HG02973 (cell line): ENCODE data around the gene DNMT1.
A peak's percentile ranks its signal among the peaks of the same experiment; 100 is the strongest.
"Not testable (repeated sequence)": the region's sequence is repeated elsewhere in the genome, so short reads cannot be mapped to it uniquely, and the experiment has no call there.

ENCODE experiments used
- ATAC-seq: cut with Tn5 transposase; IDR thresholded peaks from one replicate; pipeline ENCODE4 v1.9.1; 2021; ENCODE audit warnings: moderate library complexity; ENCODE audit not compliant: unreplicated experiment

Gene DNMT1

DNA sequence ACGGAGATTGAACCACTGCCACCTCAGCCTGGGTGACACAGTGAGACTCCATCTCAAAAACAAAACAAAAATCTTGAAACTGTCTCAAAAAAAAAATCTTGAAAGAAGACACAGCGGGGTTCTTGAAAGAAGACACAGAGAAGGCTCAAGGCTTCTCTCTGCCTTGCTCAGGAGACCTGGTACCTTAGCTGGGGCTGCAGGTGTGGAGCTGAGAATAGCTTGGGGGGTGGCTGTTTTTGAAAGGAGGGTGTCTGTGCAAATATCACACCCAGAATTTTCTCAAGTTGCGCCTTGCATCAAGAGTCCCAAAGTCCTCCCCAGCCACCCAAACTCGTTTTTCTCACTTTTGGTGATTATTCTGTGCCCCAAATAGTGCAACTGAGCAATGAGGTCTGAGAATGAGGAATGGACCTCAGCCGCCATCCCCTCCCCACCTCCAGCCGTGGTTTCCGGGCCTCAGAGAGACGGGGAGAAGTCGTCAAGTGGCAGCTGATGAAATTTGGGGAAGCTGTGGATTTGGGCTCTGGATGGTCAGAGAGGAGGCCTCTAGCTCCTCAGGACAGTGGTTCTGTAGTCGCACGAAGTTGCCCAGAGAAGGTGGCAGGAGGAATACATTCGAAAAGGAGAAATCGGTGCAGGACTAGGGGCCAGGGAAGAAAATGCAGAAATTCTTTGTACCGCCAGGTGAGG is 27.6 kb upstream of the DNMT1 start:
- ATAC-seq, result no peak

DNA sequence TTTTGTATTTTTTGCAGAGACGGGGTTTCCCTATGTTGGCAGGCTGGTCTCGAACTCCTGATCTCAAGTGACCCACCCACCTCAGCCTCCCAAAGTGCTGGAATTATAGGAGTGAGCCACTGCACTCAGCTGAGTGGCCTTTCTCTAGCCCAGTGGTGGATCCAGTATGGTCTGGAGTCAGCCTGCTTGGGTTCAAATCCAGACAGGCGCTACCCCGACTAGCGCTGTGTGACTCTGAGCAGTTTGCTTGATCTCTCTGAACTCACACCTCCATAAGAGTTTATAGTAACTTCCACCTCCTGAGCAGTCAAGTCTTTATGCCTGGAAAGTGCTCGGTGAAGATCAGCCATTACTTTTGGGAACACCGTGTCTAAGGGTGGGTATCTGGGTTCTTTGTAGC is 25.9 kb upstream of the DNMT1 start:
- ATAC-seq, result no peak

DNA sequence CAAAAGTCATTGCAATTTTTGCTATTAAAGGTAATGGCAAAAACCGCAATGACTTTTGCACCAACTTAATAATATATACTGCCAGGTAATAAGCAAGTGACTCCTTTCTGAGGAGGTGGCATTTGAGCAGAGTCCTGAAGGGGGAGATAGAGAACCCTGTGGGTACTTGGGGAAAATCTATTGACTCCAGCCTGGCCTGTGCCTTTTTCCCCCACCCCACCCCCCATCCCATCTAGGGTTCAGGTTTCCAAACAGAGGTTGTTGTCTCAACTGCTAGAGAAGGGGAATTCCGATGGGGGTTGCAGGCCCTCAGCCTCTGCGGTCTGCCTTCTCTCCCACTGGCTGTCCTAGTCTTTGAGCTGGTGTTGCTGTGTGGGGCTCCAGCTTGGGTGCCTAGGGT is 24.9 kb upstream of the DNMT1 start:
- ATAC-seq, result peak; percentile 51

DNA sequence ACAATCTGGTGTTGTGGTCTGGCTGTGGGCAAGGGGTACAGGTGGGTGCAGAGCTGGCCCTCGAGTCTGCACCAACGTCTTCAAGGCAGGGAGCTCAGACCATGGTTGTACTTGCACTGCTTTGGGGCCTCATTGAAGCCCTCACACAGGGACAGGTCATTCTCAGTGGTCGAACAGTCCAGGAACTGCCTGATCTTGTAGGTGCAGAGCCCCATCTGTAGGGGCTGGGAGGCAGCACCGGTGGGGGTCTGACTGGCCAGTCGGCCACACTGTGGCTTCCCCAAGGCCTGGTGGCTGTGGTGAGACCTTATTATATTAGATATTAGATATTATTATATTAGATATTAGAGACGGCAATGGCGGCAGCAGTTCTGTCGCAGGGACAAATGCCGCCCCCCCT is 22.3 kb upstream of the DNMT1 start:
- ATAC-seq, result no peak

DNA sequence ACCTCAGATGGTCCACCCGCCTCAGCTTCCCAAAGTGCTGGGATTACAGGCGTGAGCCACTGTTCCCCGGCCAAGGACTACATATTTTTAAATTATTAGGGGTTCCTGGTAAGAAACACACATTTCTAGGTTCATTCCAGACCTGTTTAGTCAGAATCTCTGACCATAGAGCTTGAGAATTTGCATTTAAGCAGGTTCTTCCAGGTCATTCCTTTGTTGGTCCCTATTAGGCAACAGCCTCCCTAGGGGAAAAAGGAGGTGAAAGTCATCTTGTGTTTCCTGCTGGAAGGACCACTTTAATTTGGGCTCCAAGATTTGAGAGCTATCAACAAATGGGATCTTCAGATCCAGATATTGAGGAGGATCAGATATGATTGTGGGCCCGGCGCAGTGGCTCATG is 20.0 kb upstream of the DNMT1 start:
- ATAC-seq, result no peak

DNA sequence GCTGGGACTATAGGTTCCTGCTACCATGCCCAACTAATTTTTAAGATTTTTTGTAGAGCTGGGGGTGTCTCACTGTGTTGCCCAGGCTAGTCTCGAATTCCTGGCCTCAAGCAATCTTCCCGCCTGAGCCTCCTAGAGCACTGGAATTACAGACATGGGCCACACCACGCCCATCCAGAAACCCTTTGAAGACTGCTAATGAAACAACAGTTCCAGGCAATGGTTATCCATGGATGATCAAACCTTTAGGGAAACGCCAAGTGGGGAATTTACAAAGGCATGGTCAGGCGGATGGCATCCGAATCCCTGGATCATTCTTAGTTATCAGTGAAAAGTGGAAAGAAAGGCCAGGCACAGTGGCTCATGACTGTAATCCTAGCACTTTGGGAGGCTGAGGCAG is 16.9 kb upstream of the DNMT1 start:
- ATAC-seq, result no peak

DNA sequence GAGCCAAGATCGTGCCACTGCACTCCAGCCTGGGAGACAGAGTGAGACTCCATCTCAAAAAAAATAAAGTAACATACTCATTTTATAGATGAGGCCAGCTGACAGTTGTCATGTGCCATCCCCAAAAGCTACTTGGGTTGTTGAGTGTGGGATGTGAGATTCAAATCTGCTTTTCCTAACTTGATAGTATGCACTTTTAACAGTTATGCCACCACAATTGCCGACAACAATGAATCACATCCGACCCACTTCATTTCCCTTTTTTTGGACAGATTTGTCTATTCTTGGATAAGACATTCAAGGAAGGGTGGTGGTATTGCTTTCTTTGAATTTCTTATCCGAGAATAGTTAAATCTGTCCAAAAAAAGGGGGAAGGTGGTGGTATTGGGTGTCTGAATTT is 16.3 kb upstream of the DNMT1 start:
- no peak for ATAC-seq

DNA sequence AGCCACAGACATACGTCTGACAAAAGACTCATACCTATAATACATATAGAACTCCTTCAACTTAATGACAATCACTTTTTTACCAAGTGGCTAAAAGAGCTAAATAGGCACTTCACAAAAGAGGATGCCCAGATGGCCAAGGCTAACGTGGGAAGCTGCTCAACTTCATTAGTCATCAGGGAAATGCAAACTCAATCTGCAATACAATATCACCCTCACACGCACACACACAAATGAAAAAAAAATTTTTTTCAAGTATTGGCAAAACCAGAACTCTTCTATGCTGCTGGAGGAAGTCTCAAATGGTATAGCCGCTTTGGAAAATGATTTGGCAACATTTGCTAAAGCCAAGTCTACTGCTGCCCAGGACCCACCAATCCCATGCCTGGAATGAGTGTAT is 14.6 kb upstream of the DNMT1 start:
- ATAC-seq, result no peak

DNA sequence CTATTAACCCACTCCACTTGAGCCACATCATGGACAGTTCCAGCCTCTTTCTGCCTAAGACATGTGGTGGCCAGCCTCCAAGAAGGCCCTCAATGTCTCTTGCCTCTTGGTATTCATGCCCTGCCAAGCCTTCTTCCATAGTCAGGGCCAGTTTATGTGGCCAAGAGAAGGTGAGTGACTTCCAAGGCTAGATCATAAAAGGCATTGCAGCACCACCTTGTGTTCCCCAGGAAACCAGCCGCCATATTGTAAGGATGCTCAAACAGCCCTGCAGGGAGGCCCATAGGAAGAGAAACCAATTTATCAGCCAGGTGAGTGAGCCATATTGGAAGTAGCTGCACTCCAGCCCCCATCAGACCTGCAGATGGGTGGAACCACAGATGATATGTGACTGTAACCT is 12.3 kb upstream of the DNMT1 start:
- no peak for ATAC-seq

DNA sequence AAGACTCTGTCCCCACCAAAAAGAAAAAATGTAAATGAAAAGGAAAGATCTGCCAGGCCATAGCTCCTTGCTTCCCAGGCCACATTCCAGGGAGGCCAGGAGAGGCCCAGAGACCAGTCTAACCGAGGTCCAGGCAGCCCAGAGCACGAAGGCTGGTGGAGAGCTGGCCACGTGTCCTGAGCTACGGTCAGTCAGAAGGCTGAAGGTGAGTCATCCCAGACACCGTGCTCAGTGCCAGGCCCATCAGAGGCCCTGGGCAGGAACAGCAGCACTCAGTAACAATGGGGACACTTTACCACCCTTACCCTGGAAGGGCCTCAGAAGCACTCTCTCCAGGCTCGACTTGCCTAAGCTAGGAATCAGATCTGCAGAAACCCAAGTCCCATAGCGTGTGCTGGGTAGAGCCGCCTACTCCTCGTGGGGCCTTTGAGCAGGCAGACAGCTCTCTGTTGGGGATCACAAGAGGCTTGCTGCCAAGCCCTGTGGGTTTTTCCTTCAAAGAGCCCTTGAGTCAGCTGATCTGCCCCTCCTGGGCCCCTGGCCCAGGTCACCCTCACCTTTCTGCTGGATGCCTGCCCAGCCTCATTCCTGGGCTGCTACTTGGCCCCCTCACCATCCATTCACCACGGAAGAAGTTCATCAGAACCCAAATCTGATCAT is 11.6 kb upstream of the DNMT1 start:
- no peak for ATAC-seq

DNA sequence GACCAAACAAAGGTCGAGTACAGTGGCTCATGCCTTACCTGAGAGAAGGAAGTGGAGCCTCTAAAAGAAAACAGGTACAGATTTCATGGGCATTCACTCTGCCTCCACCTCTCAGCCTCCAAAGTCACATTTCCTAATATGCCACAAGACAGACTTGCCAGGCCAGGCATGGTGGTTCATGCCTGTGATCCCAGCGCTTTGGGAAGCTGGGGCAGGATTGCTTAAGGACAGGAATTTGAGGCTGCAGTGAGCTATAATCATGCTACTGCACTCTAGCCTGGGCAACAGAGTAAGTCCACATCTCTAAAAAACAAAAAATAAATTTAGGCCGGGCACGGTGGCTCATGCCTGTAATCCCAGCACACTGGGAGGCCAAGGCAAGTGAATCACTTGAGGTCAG is 10.9 kb upstream of the DNMT1 start:
- ATAC-seq, result no peak

DNA sequence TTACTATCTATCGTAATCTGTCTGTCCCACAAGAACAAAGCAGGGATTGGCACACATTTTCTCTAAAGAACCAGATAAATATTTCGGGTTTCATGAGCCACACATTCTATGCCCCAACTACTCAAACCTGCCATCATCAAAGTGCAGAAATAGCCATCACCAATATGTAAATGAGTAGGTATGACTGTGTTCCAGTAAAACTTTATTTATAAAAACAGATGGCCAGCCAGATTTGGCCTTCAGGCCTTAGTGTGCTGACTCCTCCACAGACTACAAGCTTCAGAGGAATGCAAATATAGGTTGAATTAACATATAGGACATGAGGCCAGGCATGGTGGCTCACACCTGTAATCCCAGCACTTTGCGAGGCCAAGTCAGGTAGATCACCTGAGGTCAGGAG is 8.9 kb upstream of the DNMT1 start:
- ATAC-seq, result no peak

DNA sequence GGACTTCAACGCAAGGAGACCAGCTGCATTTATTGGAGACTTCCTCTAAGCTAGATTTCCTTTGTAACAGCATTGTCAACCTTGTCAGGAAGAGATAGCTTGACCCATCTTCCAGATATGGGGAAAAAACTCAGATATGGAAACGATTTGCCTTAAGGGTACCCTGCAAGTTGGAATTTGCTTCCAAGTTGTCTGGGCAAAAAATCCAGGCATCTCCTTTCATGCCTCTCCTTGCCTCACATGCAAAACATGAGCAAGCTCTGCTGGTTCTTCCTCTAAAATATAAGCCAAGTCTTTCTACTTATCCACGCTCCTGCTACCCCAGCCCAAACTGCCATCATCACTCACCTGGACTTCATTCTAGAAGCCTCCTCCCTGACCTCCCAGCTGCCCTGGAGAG is 6.4 kb upstream of the DNMT1 start:
- no peak for ATAC-seq

DNA sequence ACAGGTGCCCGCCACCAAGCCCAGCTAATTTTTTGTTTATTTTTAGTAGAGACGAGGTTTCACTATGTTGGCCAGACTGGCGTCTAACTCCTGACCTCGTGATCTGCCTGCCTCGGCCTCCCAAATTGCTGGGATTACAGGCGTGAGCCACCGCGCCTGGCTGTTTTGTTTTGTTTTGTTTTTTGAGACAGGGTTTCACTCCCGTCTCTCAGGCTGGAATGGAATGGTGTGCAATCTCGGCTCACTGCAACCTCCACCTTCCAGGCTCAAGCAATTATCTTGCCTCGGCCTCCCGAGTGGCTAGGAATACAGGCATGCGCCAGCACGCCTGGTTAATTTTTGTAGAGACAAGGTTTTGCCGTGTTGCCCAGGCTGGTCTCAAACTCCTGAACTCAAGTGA is 5.3 kb upstream of the DNMT1 start:
- ATAC-seq, result not testable (repeated sequence)

DNA sequence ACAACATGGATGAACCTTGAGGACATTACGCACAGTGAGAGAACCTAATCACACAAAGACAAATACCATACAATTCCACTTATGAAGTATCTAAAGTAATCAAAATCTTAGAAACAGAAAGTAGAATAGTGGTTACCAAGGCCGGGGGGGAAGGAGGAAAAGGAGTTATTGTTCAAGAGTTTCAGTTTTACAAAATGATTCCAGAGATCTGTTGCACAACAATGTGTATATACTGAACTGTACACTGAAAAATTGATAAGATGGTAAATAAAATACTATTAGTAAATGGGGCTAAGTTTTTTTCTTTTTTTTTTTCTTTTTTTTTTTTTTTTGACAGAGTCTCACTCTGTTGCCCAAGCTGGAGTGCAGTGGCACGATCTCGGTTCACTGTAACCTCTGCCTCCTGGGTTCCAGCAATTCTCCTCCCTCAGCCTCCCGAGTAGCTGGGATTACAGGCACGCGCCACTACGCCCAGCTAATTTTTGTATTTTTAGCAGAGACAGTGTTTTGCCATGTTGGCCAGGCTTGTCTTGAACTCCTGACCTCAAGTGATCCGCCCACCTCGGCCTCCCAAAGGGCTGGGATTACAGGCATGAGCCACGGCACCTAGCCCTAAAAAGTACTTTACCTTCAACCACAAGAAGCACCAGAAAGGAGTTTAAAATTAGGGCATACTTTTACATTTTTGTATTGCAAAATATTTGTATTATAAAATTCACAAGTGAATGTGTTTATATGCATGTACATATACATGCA is 4.3 kb upstream of the DNMT1 start:
- ATAC-seq, result not testable (repeated sequence)

DNA sequence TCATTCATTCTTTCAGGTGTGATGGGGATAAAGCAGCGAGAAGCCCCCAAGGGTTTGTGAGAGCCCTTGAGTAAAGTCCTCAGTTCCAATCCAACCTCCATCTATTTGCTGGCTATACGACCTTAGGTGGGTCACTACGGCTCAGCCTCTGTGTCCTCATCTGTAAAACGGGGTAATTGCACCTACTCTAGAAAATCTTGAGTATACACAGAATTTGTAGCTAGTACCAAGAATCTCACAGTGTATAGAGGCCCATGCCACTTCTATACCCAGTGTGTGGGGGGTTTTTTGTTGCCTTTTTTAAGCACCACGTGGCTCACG is 406 bp upstream of the DNMT1 start:
- peak; percentile 2 for ATAC-seq

DNA sequence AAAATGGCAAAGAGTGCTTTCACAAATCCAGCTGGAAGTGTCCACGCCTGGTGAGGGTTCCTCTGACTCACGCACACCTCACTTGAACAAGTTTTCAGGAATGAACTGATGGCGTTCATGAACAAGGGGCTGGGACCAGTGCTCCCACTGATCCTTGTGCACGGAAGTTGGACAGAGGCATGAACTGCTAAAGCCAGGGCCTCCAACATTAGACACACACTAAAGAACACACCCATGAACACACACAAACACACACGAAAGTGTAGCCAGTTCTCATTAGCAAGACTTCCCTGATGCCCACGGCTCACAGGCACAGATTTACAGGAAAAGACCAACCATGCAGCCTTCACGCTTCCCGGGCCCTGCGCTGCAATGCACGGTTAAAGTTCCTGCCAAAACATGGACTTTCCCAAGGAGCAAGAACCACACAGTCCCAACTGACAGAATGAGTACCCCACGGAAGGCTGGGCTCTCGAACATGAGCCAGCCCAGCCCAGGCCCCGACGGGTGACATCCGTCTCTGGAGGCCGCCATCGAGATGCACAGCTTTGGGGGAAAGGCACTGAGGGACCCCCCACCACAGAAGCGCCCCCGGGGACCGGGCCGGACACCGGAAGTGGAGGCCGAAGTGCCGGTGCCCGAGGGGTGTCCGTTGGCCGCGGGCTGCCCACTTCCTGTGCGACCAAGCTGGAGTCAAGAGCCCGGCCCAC is 808 bp downstream of the DNMT1 start:
- ATAC-seq, result peak; percentile 4

DNA sequence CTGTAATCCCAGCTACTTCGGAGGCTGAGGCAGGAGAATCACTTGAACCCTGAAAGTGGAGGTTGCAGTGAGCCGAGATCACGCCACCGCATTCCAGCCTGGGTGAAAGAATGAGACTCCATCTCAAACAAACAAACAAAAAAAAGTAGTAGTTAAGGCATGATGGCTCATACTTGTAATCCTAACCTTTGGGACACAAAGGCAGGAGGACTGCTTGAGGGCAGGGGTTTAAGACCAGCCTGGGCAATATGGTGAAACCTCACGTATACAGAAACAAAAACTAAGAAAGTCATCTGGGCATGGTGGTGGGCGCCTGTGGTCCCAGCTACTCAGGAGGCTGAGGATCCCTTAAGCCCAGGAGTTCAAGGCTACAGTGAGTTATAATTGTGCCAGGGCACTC is 1.8 kb downstream of the DNMT1 start:
- ATAC-seq, result no peak

DNA sequence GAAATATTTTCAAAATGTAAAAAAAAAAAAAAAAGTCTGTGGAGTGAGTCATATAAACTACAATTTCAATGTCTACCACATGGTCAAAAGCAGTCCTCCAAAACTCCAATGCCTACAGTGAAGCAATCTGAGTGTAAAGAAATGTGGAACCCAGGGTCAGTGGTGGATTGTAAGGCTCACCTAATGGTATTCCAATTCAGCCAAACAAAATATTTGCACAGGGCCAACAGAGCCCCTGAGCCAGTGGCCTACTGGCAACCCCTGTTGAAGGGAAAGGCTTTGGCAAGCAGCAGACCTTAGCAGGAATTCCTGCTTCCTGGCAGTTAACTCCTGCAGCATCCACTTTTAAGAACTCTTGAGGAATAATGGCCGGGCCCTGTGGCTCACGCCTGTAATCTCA is 3.4 kb downstream of the DNMT1 start:
- ATAC-seq, result no peak

DNA sequence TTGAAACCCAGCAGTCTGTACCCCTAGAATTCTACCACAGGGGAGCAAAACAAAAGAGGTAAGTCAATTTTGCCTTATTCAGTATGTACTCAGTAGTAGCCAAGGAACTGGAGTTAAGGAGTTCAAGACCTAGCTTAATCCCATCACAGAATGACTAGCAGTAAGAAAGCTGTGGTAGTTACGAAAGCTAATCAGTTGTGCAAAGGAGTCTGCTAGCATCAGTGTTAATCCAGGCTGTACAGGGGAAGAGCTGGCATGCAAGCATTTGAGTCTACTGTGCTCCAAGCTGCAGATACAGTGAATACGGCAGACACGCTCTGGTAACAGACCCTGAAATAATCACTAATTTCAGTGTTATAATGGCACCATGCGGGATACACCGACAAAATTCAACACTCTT is 4.7 kb downstream of the DNMT1 start:
- no peak for ATAC-seq

DNA sequence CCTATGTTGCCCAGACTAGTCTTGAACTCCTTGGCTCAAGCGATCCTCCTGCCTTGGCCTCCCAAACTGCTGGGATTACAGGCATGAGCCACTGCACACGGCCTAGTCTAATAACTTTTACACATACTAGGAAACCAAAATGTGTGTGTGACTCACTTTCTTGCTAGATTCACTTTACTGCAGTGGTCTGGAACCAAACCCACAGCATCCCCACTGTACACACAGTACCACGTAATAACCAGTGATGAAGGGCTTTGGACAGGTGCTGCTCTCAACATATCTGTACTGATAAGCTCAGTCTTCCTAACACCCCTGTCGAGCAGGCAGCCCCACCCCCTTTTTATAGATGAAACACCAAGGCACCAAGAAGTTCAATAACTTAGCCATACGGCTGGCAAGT is 5.1 kb downstream of the DNMT1 start:
- ATAC-seq, result no peak

DNA sequence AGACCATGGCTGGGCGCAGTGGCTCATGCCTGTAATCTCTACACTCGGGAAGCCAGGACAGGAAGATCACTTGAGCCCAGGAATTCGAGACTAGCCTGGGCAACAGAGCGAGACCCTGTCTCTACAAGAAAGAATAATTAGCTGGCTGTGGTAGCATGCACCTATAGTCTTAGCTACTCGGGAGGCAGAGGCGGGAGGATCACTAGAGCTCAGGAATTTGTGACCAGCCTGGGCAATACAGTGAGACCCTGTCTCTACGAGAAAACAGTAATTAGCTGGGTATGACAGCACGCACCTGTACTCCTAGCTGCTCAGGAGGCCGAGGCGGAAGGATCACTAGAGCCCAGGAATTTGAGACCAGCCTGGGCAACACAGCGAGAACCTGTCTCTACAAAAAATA is 7.4 kb downstream of the DNMT1 start:
- no peak for ATAC-seq
